ENCODE measurements around the gene ZNF701. TPM values are rescaled to one million over a fixed set of nuclear protein-coding genes. Genes with fewer than 3 reads are reported as not detected.

Gene ZNF701
- total and polyA plus RNA-seq, 2 of the 13 experiments (the other 11 are each of a cell fraction or from before 2014, with no cell fraction given): 4.5 to 6.3 TPM

DNA sequence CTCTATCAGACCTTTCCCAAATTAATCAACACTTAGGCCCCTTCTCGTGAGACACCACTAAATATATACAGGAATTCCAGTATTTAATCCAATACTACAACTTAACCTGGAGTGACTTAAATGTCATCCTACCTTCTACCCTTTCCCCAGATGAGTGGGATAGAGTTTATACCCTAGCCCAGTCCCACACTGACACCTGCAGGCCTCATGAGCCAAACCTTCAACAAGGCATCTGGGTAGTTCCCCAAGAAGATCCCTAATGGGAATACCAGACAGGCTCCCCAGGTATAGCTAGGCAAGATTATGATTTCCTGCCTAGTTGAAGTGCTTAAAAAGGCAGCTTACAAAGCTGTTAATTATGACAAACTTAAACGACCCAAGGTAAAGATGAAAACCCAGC, 52.2 kb downstream of the ZNF701 start:
- in situ Hi-C loops (cut with HindIII; ENCODE audit: extremely low pct_ligation_motif_present, low pct_unique_long_range_greater_than_20kb): no loop called here
- H3K9ac ChIP-seq (ENCODE audit: insufficient read depth, low read depth, low read length): no peak overlapping the region
- FAIRE-seq: no peak

DNA sequence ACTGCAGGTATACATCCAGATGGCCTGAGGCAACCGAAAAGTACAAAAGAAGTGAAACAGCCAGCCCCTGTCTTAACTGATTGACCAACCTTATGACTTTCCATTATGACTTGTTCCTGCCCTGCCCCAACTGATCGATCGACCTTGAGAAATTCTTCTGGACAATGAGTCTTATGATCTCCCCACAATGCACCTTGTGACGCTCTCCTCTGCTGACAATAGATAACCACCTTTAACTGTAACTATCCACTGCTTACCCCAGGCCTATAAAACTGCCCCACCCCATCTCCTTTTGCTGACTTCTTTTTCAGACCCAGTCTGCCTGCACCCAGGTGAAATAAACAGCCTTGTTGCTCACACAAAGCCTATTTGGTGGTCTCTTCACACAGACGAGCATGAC, 56.8 kb downstream of the ZNF701 start:
- DNase-seq (ENCODE audit: low spot score) (no peak), ATAC-seq (no peak), FAIRE-seq (no peak)
- Histone ChIP-seq H3K4me1 (ENCODE audit: insufficient read depth, low read length) (no peaks in the 10 kb centered on the region), H3K27ac (ENCODE audit: extremely low read length, insufficient read depth, low read length) (no peak overlapping the region), H3K4me3 (replicated peaks in 1 of 3; ENCODE audit: insufficient read depth in 1 of 3, low read depth in 2 of 3, low read length in 3 of 3) (no peak overlapping the region), H3K4me2 (ENCODE audit: low read depth, low read length) (no peak overlapping the region), H3K36me3 (replicated peaks in 1 of 2; ENCODE audit: control insufficient read depth in 1 of 2, insufficient read depth in 2 of 2, low read length in 2 of 2) (peaks cover 0 to 13% of the 10 kb centered on the region in 2 experiments; a peak in 3 of 5 replicates), H2AFZ (ENCODE audit: low read length) (no peak overlapping the region), H3K27me3 (ENCODE audit: control insufficient read depth in 1 of 2, insufficient read depth in 2 of 2, low read length in 2 of 2) (no peaks in the 10 kb centered on the region), H4K20me1 (ENCODE audit: insufficient read depth, low read length) (no peaks in the 10 kb centered on the region), H3K79me2 (ENCODE audit: insufficient read depth, low read length) (no peaks in the 10 kb centered on the region), H3K9ac (ENCODE audit: insufficient read depth, low read depth, low read length) (no peak overlapping the region), H3K9me3 (ENCODE audit: low read length) (peaks cover 6% of the 10 kb centered on the region)
- TF ChIP-seq ZNF138 (CRISPR knock-in tag; IDR thresholded peaks at IDR 0.05; ENCODE audit: low read depth): no peak
- TF ChIP-seq ZSCAN31 (CRISPR knock-in tag; IDR thresholded peaks at IDR 0.05; ENCODE audit: low read depth): no peak
- TF ChIP-seq POGZ (CRISPR knock-in tag; IDR thresholded peaks at IDR 0.05): no peak
- TF ChIP-seq, protein P1, sequence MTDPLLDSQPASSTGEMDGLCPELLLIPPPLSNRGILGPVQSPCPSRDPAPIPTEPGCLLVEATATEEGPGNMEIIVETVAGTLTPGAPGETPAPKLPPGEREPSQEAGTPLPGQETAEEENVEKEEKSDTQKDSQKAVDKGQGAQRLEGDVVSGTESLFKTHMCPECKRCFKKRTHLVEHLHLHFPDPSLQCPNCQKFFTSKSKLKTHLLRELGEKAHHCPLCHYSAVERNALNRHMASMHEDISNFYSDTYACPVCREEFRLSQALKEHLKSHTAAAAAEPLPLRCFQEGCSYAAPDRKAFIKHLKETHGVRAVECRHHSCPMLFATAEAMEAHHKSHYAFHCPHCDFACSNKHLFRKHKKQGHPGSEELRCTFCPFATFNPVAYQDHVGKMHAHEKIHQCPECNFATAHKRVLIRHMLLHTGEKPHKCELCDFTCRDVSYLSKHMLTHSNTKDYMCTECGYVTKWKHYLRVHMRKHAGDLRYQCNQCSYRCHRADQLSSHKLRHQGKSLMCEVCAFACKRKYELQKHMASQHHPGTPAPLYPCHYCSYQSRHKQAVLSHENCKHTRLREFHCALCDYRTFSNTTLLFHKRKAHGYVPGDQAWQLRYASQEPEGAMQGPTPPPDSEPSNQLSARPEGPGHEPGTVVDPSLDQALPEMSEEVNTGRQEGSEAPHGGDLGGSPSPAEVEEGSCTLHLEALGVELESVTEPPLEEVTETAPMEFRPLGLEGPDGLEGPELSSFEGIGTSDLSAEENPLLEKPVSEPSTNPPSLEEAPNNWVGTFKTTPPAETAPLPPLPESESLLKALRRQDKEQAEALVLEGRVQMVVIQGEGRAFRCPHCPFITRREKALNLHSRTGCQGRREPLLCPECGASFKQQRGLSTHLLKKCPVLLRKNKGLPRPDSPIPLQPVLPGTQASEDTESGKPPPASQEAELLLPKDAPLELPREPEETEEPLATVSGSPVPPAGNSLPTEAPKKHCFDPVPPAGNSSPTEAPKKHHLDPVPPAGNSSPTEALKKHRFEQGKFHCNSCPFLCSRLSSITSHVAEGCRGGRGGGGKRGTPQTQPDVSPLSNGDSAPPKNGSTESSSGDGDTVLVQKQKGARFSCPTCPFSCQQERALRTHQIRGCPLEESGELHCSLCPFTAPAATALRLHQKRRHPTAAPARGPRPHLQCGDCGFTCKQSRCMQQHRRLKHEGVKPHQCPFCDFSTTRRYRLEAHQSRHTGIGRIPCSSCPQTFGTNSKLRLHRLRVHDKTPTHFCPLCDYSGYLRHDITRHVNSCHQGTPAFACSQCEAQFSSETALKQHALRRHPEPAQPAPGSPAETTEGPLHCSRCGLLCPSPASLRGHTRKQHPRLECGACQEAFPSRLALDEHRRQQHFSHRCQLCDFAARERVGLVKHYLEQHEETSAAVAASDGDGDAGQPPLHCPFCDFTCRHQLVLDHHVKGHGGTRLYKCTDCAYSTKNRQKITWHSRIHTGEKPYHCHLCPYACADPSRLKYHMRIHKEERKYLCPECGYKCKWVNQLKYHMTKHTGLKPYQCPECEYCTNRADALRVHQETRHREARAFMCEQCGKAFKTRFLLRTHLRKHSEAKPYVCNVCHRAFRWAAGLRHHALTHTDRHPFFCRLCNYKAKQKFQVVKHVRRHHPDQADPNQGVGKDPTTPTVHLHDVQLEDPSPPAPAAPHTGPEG (CRISPR knock-in tag; IDR thresholded peaks at IDR 0.05): no peak
- no peak for TF ChIP-seq NFIC (IDR thresholded peaks at IDR 0.05; ENCODE audit: low read length)
- no peak for TF ChIP-seq NR1H2 (CRISPR knock-in tag; IDR thresholded peaks at IDR 0.05; ENCODE audit: borderline replicate concordance, low read depth)
- no peak for TF ChIP-seq SYNCRIP (IDR thresholded peaks at IDR 0.05; ENCODE audit: insufficient read depth, low read depth, low read length)
- no peak for TF ChIP-seq XRCC5 (optimal IDR thresholded peaks at IDR 0.05; ENCODE audit: low read length)
- POLR2A ChIA-PET: no interaction called here
- 77% methylated on average over 5 of the region's 5 CpGs for WGBS (ENCODE audit: low lambda C conversion rate)
- no TSS peak for BruUV-seq (replicated peaks)
- CTCF ChIA-PET (ENCODE audit: low intra/inter-chr PET ratio, low total read pairs): no interaction called here
- in situ Hi-C loops (cut with HindIII; ENCODE audit: extremely low pct_ligation_motif_present, low pct_unique_long_range_greater_than_20kb): no loop called here
- intact Hi-C loops (cut with micrococcal nuclease; ENCODE audit: unreplicated experiment): no loop called here

More for the DNA sequence above, 52.2 kb downstream of the ZNF701 start:
- POLR2A ChIA-PET: no interaction called here
- CTCF ChIA-PET (ENCODE audit: low intra/inter-chr PET ratio, low total read pairs): no interaction called here
- no TSS peak for BruUV-seq (replicated peaks)
- H3K79me2 ChIP-seq (ENCODE audit: insufficient read depth, low read length): no peaks in the 10 kb centered on the region
- H2AFZ ChIP-seq (ENCODE audit: low read length): no peak overlapping the region
- WGBS (ENCODE audit: low lambda C conversion rate): 60% methylated on average over 2 of the region's 2 CpGs
- H3K27me3 ChIP-seq (ENCODE audit: control insufficient read depth in 1 of 2, insufficient read depth in 2 of 2, low read length in 2 of 2): no peaks in the 10 kb centered on the region
- H4K20me1 ChIP-seq (ENCODE audit: insufficient read depth, low read length): no peaks in the 10 kb centered on the region
- H3K4me1 ChIP-seq (ENCODE audit: insufficient read depth, low read length): no peaks in the 10 kb centered on the region
- ATAC-seq (no peak), DNase-seq (ENCODE audit: low spot score) (no peak)
- no peak overlapping the region for H3K4me2 ChIP-seq (ENCODE audit: low read depth, low read length)
- intact Hi-C loops (cut with micrococcal nuclease; ENCODE audit: unreplicated experiment): no loop called here
- H3K9me3 ChIP-seq (ENCODE audit: low read length): peaks cover 8% of the 10 kb centered on the region
- TF ChIP-seq NFIC (IDR thresholded peaks at IDR 0.05; ENCODE audit: low read length): no peak
- TF ChIP-seq STAG1 (CRISPR knock-in tag; IDR thresholded peaks at IDR 0.05): peak; percentile 42
- no peak for TF ChIP-seq MATR3 (CRISPR knock-in tag; IDR thresholded peaks at IDR 0.05)
- TF ChIP-seq, protein P2, sequence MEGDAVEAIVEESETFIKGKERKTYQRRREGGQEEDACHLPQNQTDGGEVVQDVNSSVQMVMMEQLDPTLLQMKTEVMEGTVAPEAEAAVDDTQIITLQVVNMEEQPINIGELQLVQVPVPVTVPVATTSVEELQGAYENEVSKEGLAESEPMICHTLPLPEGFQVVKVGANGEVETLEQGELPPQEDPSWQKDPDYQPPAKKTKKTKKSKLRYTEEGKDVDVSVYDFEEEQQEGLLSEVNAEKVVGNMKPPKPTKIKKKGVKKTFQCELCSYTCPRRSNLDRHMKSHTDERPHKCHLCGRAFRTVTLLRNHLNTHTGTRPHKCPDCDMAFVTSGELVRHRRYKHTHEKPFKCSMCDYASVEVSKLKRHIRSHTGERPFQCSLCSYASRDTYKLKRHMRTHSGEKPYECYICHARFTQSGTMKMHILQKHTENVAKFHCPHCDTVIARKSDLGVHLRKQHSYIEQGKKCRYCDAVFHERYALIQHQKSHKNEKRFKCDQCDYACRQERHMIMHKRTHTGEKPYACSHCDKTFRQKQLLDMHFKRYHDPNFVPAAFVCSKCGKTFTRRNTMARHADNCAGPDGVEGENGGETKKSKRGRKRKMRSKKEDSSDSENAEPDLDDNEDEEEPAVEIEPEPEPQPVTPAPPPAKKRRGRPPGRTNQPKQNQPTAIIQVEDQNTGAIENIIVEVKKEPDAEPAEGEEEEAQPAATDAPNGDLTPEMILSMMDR (CRISPR knock-in tag; IDR thresholded peaks at IDR 0.05): peak; percentile 35
- peaks cover under 1 to 18% of the 10 kb centered on the region in 2 experiments; a peak in 3 of 5 replicates for H3K36me3 ChIP-seq (replicated peaks in 1 of 2; ENCODE audit: control insufficient read depth in 1 of 2, insufficient read depth in 2 of 2, low read length in 2 of 2)
- no peak overlapping the region for H3K4me3 ChIP-seq (replicated peaks in 1 of 3; ENCODE audit: insufficient read depth in 1 of 3, low read depth in 2 of 3, low read length in 3 of 3)
- H3K27ac ChIP-seq (ENCODE audit: extremely low read length, insufficient read depth, low read length): no peak overlapping the region

Measured in HepG2 (cell line).